G401 (cell line): ENCODE data around the gene ATXN7. TPM values are rescaled to one million over a fixed set of nuclear protein-coding genes. Genes with fewer than 3 reads are reported as not detected.

Experiments
- total RNA-seq: library from RNA; depleted of rRNA; stranded (reverse); fragments of >200 nt; shearing (Covaris generic); gene quantifications from 2 replicates; pipeline ENCODE4 v1.2.3, GENCODE V29; 2014; rRNA removed

Gene ATXN7
- total RNA-seq, 1 experiment from 2014 or later: 5.8 TPM

Other genes with a start within 250 kb of the ATXN7 start
- not detected in 2 replicates for gene SNTN, start 211.2 kb upstream of the ATXN7 start, total RNA-seq
- gene C3orf49, start 44.6 kb upstream of the ATXN7 start, total RNA-seq: not detected in 2 replicates
- 76.3 and 127 TPM in 2 replicates for gene THOC7, start 62 bp upstream of the ATXN7 start, total RNA-seq
- not detected in 2 replicates for gene SCAANT1, start 48.5 kb downstream of the ATXN7 start, total RNA-seq
- 95.3 and 121 TPM in 2 replicates for gene PSMD6, start 159.6 kb downstream of the ATXN7 start, total RNA-seq